DMS153 treated with DMSO at 0.1 percent for 48 hours (cell line): ENCODE data around the gene KLF14.
"Not testable (repeated sequence)": the region's sequence is repeated elsewhere in the genome, so short reads cannot be mapped to it uniquely, and the experiment has no call there.

ENCODE experiments used
- DNase-seq: peaks from one replicate; lab custom pipeline; 2025; ENCODE audit not compliant: unreplicated experiment; lab: John Stamatoyannopoulos, UW

Gene KLF14

GRCh38 chr7:130721486-130722277, 12.3 kb downstream of the KLF14 start:
- DNase-seq: no peak

- DNase-seq: no peak
Measured at GRCh38 chr7:130719541-130719940, 14.5 kb downstream of the KLF14 start.

GRCh38 chr7:130712416-130712815, 21.6 kb downstream of the KLF14 start:
- DNase-seq: no peak

- DNase-seq: no peak
Measured at GRCh38 chr7:130708766-130709165, 25.2 kb downstream of the KLF14 start.

GRCh38 chr7:130708001-130708400, 26.0 kb downstream of the KLF14 start:
- no peak for DNase-seq

- no peak for DNase-seq
Measured at GRCh38 chr7:130703851-130704250, 30.2 kb downstream of the KLF14 start.

GRCh38 chr7:130701650-130702049, 32.4 kb downstream of the KLF14 start:
- no peak for DNase-seq

GRCh38 chr7:130700760-130701159, 33.2 kb downstream of the KLF14 start:
- DNase-seq: no peak

- DNase-seq: no peak
Measured at GRCh38 chr7:130699686-130700085, 34.3 kb downstream of the KLF14 start.

GRCh38 chr7:130697820-130698219, 36.2 kb downstream of the KLF14 start:
- DNase-seq: no peak

GRCh38 chr7:130695840-130696239, 38.2 kb downstream of the KLF14 start:
- DNase-seq: no peak

- DNase-seq: not testable (repeated sequence)
Measured at GRCh38 chr7:130692396-130692795, 41.6 kb downstream of the KLF14 start.

- DNase-seq: no peak
Measured at GRCh38 chr7:130689683-130690082, 44.3 kb downstream of the KLF14 start.

- DNase-seq: no peak
Measured at GRCh38 chr7:130683026-130683425, 51.0 kb downstream of the KLF14 start.
